Osteocyte (in vitro differentiated cells): ENCODE measurements around the gene STAT5B. TPM values are rescaled to one million over a fixed set of nuclear protein-coding genes. Genes with fewer than 3 reads are reported as not detected.

Experiments used
- DNase-seq: peaks from one replicate; pipeline ENCODE4 v3.0.0; 2021; ENCODE audit warnings: mixed read lengths; ENCODE audit not compliant: unreplicated experiment; ENCODE audit errors: extremely low spot score
- H3K27ac Mint-ChIP-seq: one replicate; pipeline ENCODE4 v1.8.0; 2021; ENCODE audit warnings: mild to moderate bottlenecking, mixed read lengths; ENCODE audit not compliant: unreplicated experiment
- H3K27me3 Mint-ChIP-seq: one replicate; pipeline ENCODE4 v1.8.0; 2021; ENCODE audit warnings: mixed read lengths; ENCODE audit not compliant: unreplicated experiment
- H3K36me3 Mint-ChIP-seq: one replicate; pipeline ENCODE4 v1.8.0; 2021; ENCODE audit warnings: mixed read lengths; ENCODE audit not compliant: unreplicated experiment
- H3K4me1 Mint-ChIP-seq: one replicate; pipeline ENCODE4 v1.8.0; 2021; ENCODE audit warnings: mixed read lengths; ENCODE audit not compliant: unreplicated experiment
- H3K4me3 Mint-ChIP-seq: one replicate; pipeline ENCODE4 v1.8.0; 2021; ENCODE audit warnings: mild to moderate bottlenecking, moderate library complexity, mixed read lengths; ENCODE audit not compliant: unreplicated experiment
- H3K9me3 Mint-ChIP-seq: one replicate; pipeline ENCODE4 v1.8.0; 2021; ENCODE audit warnings: mixed read lengths; ENCODE audit not compliant: unreplicated experiment
- CTCF ChIP-seq: fragments of 200-600 bp; sonication (generic); IDR thresholded peaks from 2 replicates; pipeline ENCODE4 v1.5.0; 2021; ENCODE audit warnings: antibody characterized with exemption, mild to moderate bottlenecking, moderate library complexity
- total RNA-seq: library from RNA; stranded (reverse); gene quantifications from 2 replicates; pipeline ENCODE4 v1.2.1, GENCODE V29; 2021

Gene STAT5B
- total RNA-seq, 1 donor from 2014 or later: 41.3 TPM

GRCh38 chr17:42272162-42272907 is 3.9 kb downstream of the STAT5B start:
- Mint-ChIP-seq H3K4me3 (no peak overlapping the region), H3K27me3 (no peaks in the 10 kb centered on the region), H3K36me3 (no peaks in the 10 kb centered on the region), H3K27ac (no peak overlapping the region), H3K4me1 (peaks cover 65% of the 10 kb centered on the region), H3K9me3 (no peaks in the 10 kb centered on the region)
- DNase-seq: no peak
- TF ChIP-seq CTCF: no peak

- Mint-ChIP-seq H3K27ac (no peak overlapping the region), H3K36me3 (no peaks in the 10 kb centered on the region), H3K4me3 (no peak overlapping the region), H3K9me3 (no peaks in the 10 kb centered on the region), H3K4me1 (peaks cover 64% of the 10 kb centered on the region), H3K27me3 (no peaks in the 10 kb centered on the region)
- DNase-seq: no peak
- TF ChIP-seq CTCF: no peak
These were observed 4.5 kb downstream of the STAT5B start for GRCh38 chr17:42271779-42272035.

- Mint-ChIP-seq H3K9me3 (no peaks in the 10 kb centered on the region), H3K27ac (no peak overlapping the region), H3K4me3 (no peak overlapping the region), H3K4me1 (peaks cover 66% of the 10 kb centered on the region), H3K36me3 (no peaks in the 10 kb centered on the region), H3K27me3 (no peaks in the 10 kb centered on the region)
- no peak for TF ChIP-seq CTCF
- DNase-seq: no peak
These were observed 5.0 kb downstream of the STAT5B start for GRCh38 chr17:42271006-42271778.

GRCh38 chr17:42270596-42270995 is 5.6 kb downstream of the STAT5B start:
- Mint-ChIP-seq H3K27ac (no peak overlapping the region), H3K4me1 (peaks cover 65% of the 10 kb centered on the region), H3K9me3 (no peaks in the 10 kb centered on the region), H3K4me3 (no peak overlapping the region), H3K27me3 (no peaks in the 10 kb centered on the region), H3K36me3 (no peaks in the 10 kb centered on the region)
- DNase-seq: no peak
- TF ChIP-seq CTCF: no peak

- Mint-ChIP-seq H3K4me1 (peaks cover 61% of the 10 kb centered on the region), H3K9me3 (no peaks in the 10 kb centered on the region), H3K4me3 (no peak overlapping the region), H3K36me3 (no peaks in the 10 kb centered on the region), H3K27me3 (no peaks in the 10 kb centered on the region), H3K27ac (peak overlapping the region; percentile 68)
- TF ChIP-seq CTCF: no peak
- no peak for DNase-seq
These were observed 6.0 kb downstream of the STAT5B start for GRCh38 chr17:42270170-42270535.
